B cell (primary cell): ENCODE results near the gene WDR75. TPM values are rescaled to one million over a fixed set of nuclear protein-coding genes. Genes with fewer than 3 reads are reported as not detected.

Experiments
- ATAC-seq: fragments of 200-7000 bp; cut with Tn5 transposase; one replicate; pipeline ENCODE4 v1.10.0; 2021; ENCODE audit warnings: low read depth, mild to moderate bottlenecking, moderate number of reproducible peaks, moderate library complexity
- CTCF ChIA-PET: fragments of 350-600 bp; sonication (Branson Sonifier 250); formaldehyde crosslinking; loops from one replicate; lab custom pipeline; 2021; ENCODE audit warnings: antibody characterized with exemption, inconsistent platforms; lab: Charles Lee
- POLR2A ChIA-PET: fragments of 350-600 bp; sonication (Branson Sonifier 250); formaldehyde crosslinking; loops from one replicate; lab custom pipeline; 2021; ENCODE audit warnings: antibody characterized with exemption; lab: Charles Lee
- DNase-seq: peaks from one replicate; pipeline ENCODE4 v3.0.0; 2013
- H2AFZ ChIP-seq: 2 replicates; pipeline ENCODE4 v1.6.1; 2012; ENCODE audit warnings: mild to moderate bottlenecking, low read depth, low read length; ENCODE audit not compliant: insufficient read depth, poor library complexity, severe bottlenecking
- H3K27ac ChIP-seq, 2 donors: 1 replicate in 1 of 2; 2 replicates in 1 of 2; pipeline ENCODE4 v1.5.1; 2012 to 2013; ENCODE audit warnings: low read length in 2 of 2, mild to moderate bottlenecking in 2 of 2, moderate library complexity in 1 of 2
- H3K27me3 ChIP-seq, 4 experiments: fragments of 200-600 bp in 1 of 4; sonication (generic) in 1 of 4; replicated peaks in 1 of 4; 1 replicate in 2 of 4; 2 replicates in 2 of 4; pipeline versions ENCODE4 v1.6.1 to v1.7.0; 2013 to 2016; ENCODE audit warnings: low read length in 3 of 4, mild to moderate bottlenecking in 2 of 4, mixed read lengths in 1 of 4, moderate library complexity in 1 of 4; ENCODE audit not compliant: insufficient read depth in 4 of 4, control insufficient read depth in 3 of 4; ENCODE audit errors: control extremely low read depth in 1 of 4
- H3K36me3 ChIP-seq, 2 experiments: replicated peaks in 1 of 2; 1 replicate in 1 of 2; 2 replicates in 1 of 2; pipeline versions ENCODE4 v1.6.1 to v1.7.1; 2013; ENCODE audit warnings: low read length in 1 of 2; ENCODE audit not compliant: insufficient read depth in 2 of 2, control insufficient read depth in 1 of 2; ENCODE audit errors: control extremely low read depth in 1 of 2, extremely low read depth in 1 of 2
- H3K4me1 ChIP-seq, 2 donors: fragments of 200-600 bp in 1 of 2; sonication (generic) in 1 of 2; 1 replicate in 1 of 2; 2 replicates in 1 of 2; pipeline versions ENCODE4 v1.5.1 to v1.6.1; 2013 to 2017; ENCODE audit warnings: low read length in 2 of 2; ENCODE audit not compliant: control insufficient read depth in 2 of 2, insufficient read depth in 2 of 2
- H3K4me2 ChIP-seq: replicated peaks from 2 replicates; pipeline ENCODE3; 2012; ENCODE audit warnings: mild to moderate bottlenecking, low read depth, low read length; ENCODE audit not compliant: poor library complexity, severe bottlenecking
- H3K4me3 ChIP-seq, 5 experiments: fragments of 200-600 bp in 1 of 5; sonication (generic) in 1 of 5; 1 replicate in 3 of 5; 2 replicates in 2 of 5; pipeline versions ENCODE4 v1.5.1 to v1.7.0; 2011 to 2016; ENCODE audit warnings: low read length in 4 of 5, mild to moderate bottlenecking in 4 of 5, low read depth in 2 of 5, control low read depth in 1 of 5, moderate library complexity in 1 of 5; ENCODE audit not compliant: insufficient read depth in 1 of 5; ENCODE audit errors: control extremely low read depth in 1 of 5, extremely low read depth in 1 of 5
- H3K79me2 ChIP-seq: fragments of 200-600 bp; sonication (generic); one replicate; pipeline ENCODE4 v1.6.0; 2016; ENCODE audit warnings: low read length; ENCODE audit not compliant: control insufficient read depth, insufficient read depth
- H3K9ac ChIP-seq: fragments of 200-600 bp; sonication (generic); 2 replicates; pipeline ENCODE4 v1.6.1; 2017; ENCODE audit warnings: mild to moderate bottlenecking, low read length, moderate library complexity
- H3K9me3 ChIP-seq, 3 donors: one replicate each; pipeline versions ENCODE4 v1.6.1 to v1.7.1; 2013; ENCODE audit warnings: low read length in 2 of 3; ENCODE audit not compliant: control insufficient read depth in 2 of 3, insufficient read depth in 1 of 3; ENCODE audit errors: control extremely low read depth in 1 of 3
- H4K20me1 ChIP-seq: 2 replicates; pipeline ENCODE4 v1.6.0; 2012; ENCODE audit warnings: mild to moderate bottlenecking, low read length; ENCODE audit not compliant: insufficient read depth, control insufficient read depth, poor library complexity, severe bottlenecking
- H3K27ac Mint-ChIP-seq: one replicate; pipeline ENCODE4 v1.8.0; 2021; ENCODE audit warnings: mixed read lengths
- H3K27me3 Mint-ChIP-seq: one replicate; pipeline ENCODE4 v1.8.0; 2021; ENCODE audit warnings: mixed read lengths
- H3K4me1 Mint-ChIP-seq: one replicate; pipeline ENCODE4 v1.8.0; 2021; ENCODE audit warnings: mixed read lengths
- H3K4me3 Mint-ChIP-seq: one replicate; pipeline ENCODE4 v1.8.0; 2021; ENCODE audit warnings: mixed read lengths
- H3K9me3 Mint-ChIP-seq: one replicate; pipeline ENCODE4 v1.8.0; 2022; ENCODE audit warnings: mixed read lengths; ENCODE audit not compliant: insufficient read depth
- CTCF ChIP-seq: fragments of 200-600 bp; IDR thresholded peaks from one replicate; pipeline ENCODE4 v1.8.0; 2022; ENCODE audit warnings: antibody characterized with exemption, mild to moderate bottlenecking
- EZH2 ChIP-seq: IDR thresholded peaks from 2 replicates; pipeline ENCODE4 v1.6.1; 2012; ENCODE audit warnings: borderline replicate concordance, low read depth, mild to moderate bottlenecking, moderate library complexity, low read length; ENCODE audit not compliant: insufficient read depth, poor library complexity, severe bottlenecking
- WGBS: methylation state at CpG from one replicate; pipeline ENCODE4 v1.1.5; 2013; ENCODE audit warnings: missing lambda C conversion rate; ENCODE audit not compliant: insufficient coverage; 5-methylcytosine and 5-hydroxymethylcytosine counted together
- intact Hi-C: fragments of 100-400 bp; cut with micrococcal nuclease; formaldehyde crosslinking; loops from one replicate; pipeline ENCODE4 v1.10.0; 2022
- polyA plus RNA-seq: library from polyadenylated mRNA; depleted of rRNA; stranded (reverse); fragments of >200 nt; gene quantifications from 2 replicates; pipeline ENCODE4 v1.2.3, GENCODE V29; 2012
- total RNA-seq, 2 donors: library from RNA; stranded (reverse); fragments of 120-200 nt in 1 of 2; gene quantifications; 1 replicate in 1 of 2; 2 replicates in 1 of 2; pipeline versions ENCODE4 v1.2.3 to v1.2.4, GENCODE V29; 2013 to 2022

Gene WDR75
- total and polyA plus RNA-seq, 2 donors (not counting 1 experiment from before 2014, with no cell fraction given): 17.6 to 51.2 TPM

- ChIA-PET POLR2A (no interaction called here), CTCF (no interaction called here)
- H3K27me3 Mint-ChIP-seq: no peaks in the 10 kb centered on the region
- no peak overlapping the region for H3K27ac Mint-ChIP-seq
- no peak for TF ChIP-seq CTCF
- TF ChIP-seq EZH2: no peak
- Histone ChIP-seq H3K9me3 (no peaks in the 10 kb centered on the region), H3K4me2 (no peak overlapping the region), H3K79me2 (no peaks in the 10 kb centered on the region), H3K27ac (no peak overlapping the region), H3K27me3 (no peaks in the 10 kb centered on the region), H3K9ac (no peak overlapping the region), H3K36me3 (no peaks in the 10 kb centered on the region), H2AFZ (no peak overlapping the region), H3K4me3 (no peak overlapping the region), H3K4me1 (no peaks in the 10 kb centered on the region), H4K20me1 (no peaks in the 10 kb centered on the region)
- WGBS: 95% methylated on average over 7 of the region's 10 CpGs
- no peaks in the 10 kb centered on the region for H3K9me3 Mint-ChIP-seq
- intact Hi-C loops: no loop called here
- no peaks in the 10 kb centered on the region for H3K4me1 Mint-ChIP-seq
- H3K4me3 Mint-ChIP-seq: no peak overlapping the region
- no peak for DNase-seq
- ATAC-seq: no peak
Measured at GRCh38 chr2:189483980-189484740, 42.9 kb downstream of the WDR75 start.

GRCh38 chr2:189485146-189485545, 43.9 kb downstream of the WDR75 start:
- ChIA-PET POLR2A (no interaction called here), CTCF (no interaction called here)
- Histone ChIP-seq H3K27me3 (no peaks in the 10 kb centered on the region), H3K36me3 (no peaks in the 10 kb centered on the region), H2AFZ (no peak overlapping the region), H3K9ac (no peak overlapping the region), H3K4me2 (no peak overlapping the region), H4K20me1 (no peaks in the 10 kb centered on the region), H3K79me2 (no peaks in the 10 kb centered on the region), H3K4me1 (no peaks in the 10 kb centered on the region), H3K27ac (no peak overlapping the region), H3K9me3 (no peaks in the 10 kb centered on the region), H3K4me3 (no peak overlapping the region)
- ATAC-seq (no peak), DNase-seq (no peak)
- Mint-ChIP-seq H3K9me3 (no peaks in the 10 kb centered on the region), H3K27ac (no peak overlapping the region), H3K4me1 (no peaks in the 10 kb centered on the region), H3K4me3 (no peak overlapping the region), H3K27me3 (no peaks in the 10 kb centered on the region)
- intact Hi-C loops: no loop called here
- no peak for TF ChIP-seq CTCF
- no peak for TF ChIP-seq EZH2
- WGBS: 100% methylated on average over 1 of the region's 2 CpGs
